GM23338 (cell line): ENCODE results near the gene KRT38. TPM values are rescaled to one million over a fixed set of nuclear protein-coding genes. Genes with fewer than 3 reads are reported as not detected.

Experiments
- ATAC-seq: fragments of 200-7000 bp; cut with Tn5 transposase; 3 replicates; pipeline ENCODE4 v1.9.1; 2020
- DNase-seq: peaks from one replicate; pipeline ENCODE4 v3.0.0-alpha.2; 2015; ENCODE audit warnings: low spot score
- H2AFZ ChIP-seq: fragments of 200-600 bp; sonication (generic); 2 replicates; pipeline ENCODE4 v1.8.0; 2016; ENCODE audit warnings: antibody characterized with exemption, mild to moderate bottlenecking, moderate library complexity
- H3F3A ChIP-seq: fragments of 200-600 bp; sonication (generic); replicated peaks from 2 replicates; pipeline ENCODE4 v1.8.0; 2017; ENCODE audit warnings: antibody characterized with exemption, mixed run types, low read depth
- H3K27ac ChIP-seq: fragments of 200-600 bp; sonication (generic); 2 replicates; pipeline ENCODE4 v1.6.1; 2016; ENCODE audit warnings: low read depth
- H3K27me3 ChIP-seq: fragments of 200-600 bp; sonication (generic); 2 replicates; pipeline ENCODE4 v1.8.0; 2016; ENCODE audit warnings: mild to moderate bottlenecking, mixed run types, moderate library complexity; ENCODE audit not compliant: insufficient read depth
- H3K36me3 ChIP-seq: fragments of 200-600 bp; sonication (generic); 2 replicates; pipeline ENCODE4 v1.8.0; 2016; ENCODE audit warnings: mild to moderate bottlenecking; ENCODE audit not compliant: insufficient read depth
- H3K4me1 ChIP-seq: fragments of 200-600 bp; sonication (generic); 2 replicates; pipeline ENCODE4 v1.8.0; 2016; ENCODE audit warnings: mild to moderate bottlenecking, moderate library complexity; ENCODE audit not compliant: insufficient read depth
- H3K4me2 ChIP-seq: fragments of 200-600 bp; sonication (generic); 2 replicates; pipeline ENCODE4 v1.7.1; 2017; ENCODE audit warnings: mixed run types
- H3K4me3 ChIP-seq: fragments of 200-600 bp; sonication (generic); 2 replicates; pipeline ENCODE4 v1.6.1; 2016; ENCODE audit warnings: mixed run types
- H3K79me2 ChIP-seq: fragments of 200-600 bp; sonication (generic); replicated peaks from 2 replicates; pipeline ENCODE4 v1.8.0; 2017; ENCODE audit warnings: mild to moderate bottlenecking; ENCODE audit not compliant: insufficient read depth
- H3K9me2 ChIP-seq: fragments of 200-600 bp; sonication (generic); 2 replicates; pipeline ENCODE4 v1.8.0; 2017; ENCODE audit not compliant: insufficient read depth
- H4K20me1 ChIP-seq: fragments of 200-600 bp; sonication (generic); replicated peaks from 2 replicates; pipeline ENCODE4 v1.8.0; 2017; ENCODE audit warnings: mild to moderate bottlenecking; ENCODE audit not compliant: insufficient read depth
- H3K27ac Mint-ChIP-seq: 2 replicates; pipeline ENCODE4 v1.8.0; 2020; ENCODE audit warnings: inconsistent platforms, mild to moderate bottlenecking, moderate library complexity, mixed read lengths
- H3K27me3 Mint-ChIP-seq: 3 replicates; pipeline ENCODE4 v1.8.0; 2022; ENCODE audit warnings: low read depth, mild to moderate bottlenecking, moderate library complexity, mixed read lengths, inconsistent platforms; ENCODE audit not compliant: insufficient read depth, poor library complexity
- H3K36me3 Mint-ChIP-seq: 3 replicates; pipeline ENCODE4 v1.8.0; 2021; ENCODE audit warnings: low read depth, mild to moderate bottlenecking, inconsistent platforms, moderate library complexity, mixed read lengths
- H3K4me1 Mint-ChIP-seq: 3 replicates; pipeline ENCODE4 v1.8.0; 2020; ENCODE audit warnings: mild to moderate bottlenecking, inconsistent platforms, mixed read lengths
- H3K4me3 Mint-ChIP-seq: 3 replicates; pipeline ENCODE4 v1.8.0; 2021; ENCODE audit warnings: moderate library complexity, mild to moderate bottlenecking, inconsistent platforms, mixed read lengths
- H3K9me3 Mint-ChIP-seq: 3 replicates; pipeline ENCODE4 v1.8.0; 2020; ENCODE audit warnings: moderate library complexity, mild to moderate bottlenecking, inconsistent platforms, mixed read lengths
- CREB1 ChIP-seq: fragments of 250-450 bp; sonication (Bioruptor Pico); IDR thresholded peaks from 2 replicates; pipeline ENCODE4 v1.5.0; 2020; ENCODE audit warnings: low read depth, mild to moderate bottlenecking, moderate library complexity
- CTCF ChIP-seq, 2 experiments: fragments of 200-600 bp in 1 of 2; sonication (generic) in 1 of 2; conservative IDR thresholded peaks; 2 replicates each; pipeline versions ENCODE4 v1.5.1 to v1.6.1; 2016 to 2017; ENCODE audit warnings: antibody characterized with exemption in 2 of 2, low read depth in 2 of 2, mild to moderate bottlenecking in 2 of 2, moderate library complexity in 1 of 2
- ETS1 ChIP-seq: IDR thresholded peaks from 2 replicates; pipeline ENCODE4 v1.6.1; 2016; ENCODE audit warnings: antibody characterized with exemption
- EZH2phosphoT487 ChIP-seq: fragments of 200-600 bp; sonication (generic); IDR thresholded peaks from one replicate; pipeline ENCODE4 v1.8.1; 2018; ENCODE audit warnings: antibody characterized with exemption; ENCODE audit not compliant: unreplicated experiment
- JUNB ChIP-seq: IDR thresholded peaks from one replicate; pipeline ENCODE4 v1.6.1; 2016; ENCODE audit warnings: antibody characterized with exemption; ENCODE audit not compliant: unreplicated experiment
- NANOG ChIP-seq: IDR thresholded peaks from 2 replicates; pipeline ENCODE4 v1.6.1; 2016; ENCODE audit warnings: antibody characterized with exemption, borderline replicate concordance
- POLR2AphosphoS5 ChIP-seq: IDR thresholded peaks from 2 replicates; pipeline ENCODE4 v1.6.1; 2016; ENCODE audit warnings: antibody characterized with exemption, low read depth
- REST ChIP-seq: IDR thresholded peaks from one replicate; pipeline ENCODE4 v1.6.1; 2018; ENCODE audit warnings: antibody characterized with exemption; ENCODE audit not compliant: unreplicated experiment
- STAT1 ChIP-seq: IDR thresholded peaks from one replicate; pipeline ENCODE4 v1.6.1; 2016; ENCODE audit warnings: antibody characterized with exemption; ENCODE audit not compliant: unreplicated experiment
- ZNF114 ChIP-seq: fragments of 250-450 bp; sonication (Bioruptor Pico); IDR thresholded peaks from 2 replicates; pipeline ENCODE4 v1.5.0; 2020; ENCODE audit warnings: mild to moderate bottlenecking, moderate library complexity
- polyA plus RNA-seq: library from polyadenylated mRNA; unstranded; fragments of >200 nt; fragmentation: Nextera tagmentation; extraction: Ambion mirVana; gene quantifications from 2 replicates; pipeline ENCODE4 v1.2.1, GENCODE V29; 2016
- total RNA-seq: library from RNA; depleted of rRNA; stranded (reverse); fragments of >200 nt; shearing (Covaris generic); gene quantifications from 2 replicates; pipeline ENCODE4 v1.2.3, GENCODE V29; 2014

Gene KRT38
- total and polyA plus RNA-seq, 2 experiments from 2014 or later = not detected

GRCh38 chr17:41444186-41444585, 3.4 kb upstream of the KRT38 start (continued):
- TF ChIP-seq REST = no peak
- no peak for TF ChIP-seq POLR2AphosphoS5
- TF ChIP-seq EZH2phosphoT487 = no peak
- no peak for TF ChIP-seq ETS1
- no peak for TF ChIP-seq JUNB
- no peak for TF ChIP-seq ZNF114
- TF ChIP-seq CTCF (conservative IDR thresholded peaks at IDR 0.05; ENCODE audit: low read depth in 2 of 2) = no peak
- no peak for TF ChIP-seq STAT1

- Histone ChIP-seq H2AFZ (0 out of 2 replicates have a peak overlapping the region, but pooled peaks have one; percentile 32), H4K20me1 (no peaks in the 10 kb centered on the region), H3K36me3 (no peaks in the 10 kb centered on the region), H3K79me2 (no peaks in the 10 kb centered on the region), H3F3A (no peaks in the 10 kb centered on the region), H3K27me3 (no peaks in the 10 kb centered on the region), H3K4me2 (no peak overlapping the region), H3K27ac (no peak overlapping the region), H3K4me1 (no peaks in the 10 kb centered on the region), H3K4me3 (no peak overlapping the region), H3K9me2 (0 out of 2 replicates have a peak, but pooled peaks cover 11% of the 10 kb centered on the region)
- Mint-ChIP-seq H3K4me1 (no peaks in the 10 kb centered on the region), H3K27me3 (no peaks in the 10 kb centered on the region), H3K36me3 (no peaks in the 10 kb centered on the region), H3K27ac (no peak overlapping the region), H3K9me3 (peaks cover 4% of the 10 kb centered on the region; the same call in 2 of the 3 replicates), H3K4me3 (no peak overlapping the region)
- DNase-seq = no peak
- no peak for ATAC-seq
- TF ChIP-seq STAT1 (no peak), ZNF114 (no peak), CREB1 (CRISPR knock-in tag) (no peak), ETS1 (no peak), JUNB (no peak), POLR2AphosphoS5 (no peak), REST (no peak), NANOG (no peak)
Measured at GRCh38 chr17:41442739-41443138, 2.0 kb upstream of the KRT38 start.
